Measurements from ENCODE around the gene PSMC6.
"Not testable (repeated sequence)": the region's sequence is repeated elsewhere in the genome, so short reads cannot be mapped to it uniquely, and the experiment has no call there.

Gene PSMC6

GRCh38 chr14:52723514-52724359, 16.7 kb downstream of the PSMC6 start:
- DNase-seq (ENCODE audit: low spot score), result no peak

DNA sequence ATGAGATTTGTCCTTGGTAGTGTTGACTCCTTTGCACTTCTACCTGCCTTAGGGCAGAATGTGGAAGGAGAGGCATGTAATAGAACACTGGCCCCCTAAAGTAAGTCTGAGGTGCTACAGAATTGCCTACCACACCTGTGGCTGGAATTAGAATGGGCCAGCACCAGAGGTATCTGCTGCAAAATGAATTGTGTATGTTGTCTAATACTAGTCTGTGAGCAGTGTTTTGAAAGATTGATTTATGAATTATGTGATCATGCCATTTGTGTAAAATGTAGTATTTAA, 17.3 kb downstream of the PSMC6 start:
- DNase-seq (ENCODE audit: low spot score), result no peak

GRCh38 chr14:52727509-52727908, 20.5 kb downstream of the PSMC6 start:
- DNase-seq (ENCODE audit: low spot score), result not testable (repeated sequence)

DNA sequence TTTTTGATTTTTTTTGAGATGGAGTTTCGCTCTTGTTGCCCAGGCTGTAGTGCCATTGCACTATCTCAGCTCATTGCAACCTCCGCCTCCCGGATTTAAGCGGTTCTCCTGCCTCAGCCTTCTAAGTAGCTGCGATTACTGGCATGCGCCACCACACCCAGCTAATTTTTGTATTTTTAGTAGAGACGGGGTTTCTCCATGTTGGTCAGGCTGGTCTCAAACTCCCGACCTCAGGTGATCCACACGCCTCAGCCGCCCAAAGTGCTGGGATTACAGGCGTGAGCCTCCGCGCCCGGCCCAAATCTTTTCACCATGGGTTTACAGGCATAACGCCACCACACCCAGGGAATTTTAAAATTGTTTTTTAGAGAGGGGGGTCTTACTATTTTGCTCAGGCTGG, 22.0 kb downstream of the PSMC6 start:
- DNase-seq (ENCODE audit: low spot score), result not testable (repeated sequence)

- no peak for DNase-seq (ENCODE audit: low spot score)
These were observed 22.6 kb downstream of the PSMC6 start for GRCh38 chr14:52729585-52729924.

DNA sequence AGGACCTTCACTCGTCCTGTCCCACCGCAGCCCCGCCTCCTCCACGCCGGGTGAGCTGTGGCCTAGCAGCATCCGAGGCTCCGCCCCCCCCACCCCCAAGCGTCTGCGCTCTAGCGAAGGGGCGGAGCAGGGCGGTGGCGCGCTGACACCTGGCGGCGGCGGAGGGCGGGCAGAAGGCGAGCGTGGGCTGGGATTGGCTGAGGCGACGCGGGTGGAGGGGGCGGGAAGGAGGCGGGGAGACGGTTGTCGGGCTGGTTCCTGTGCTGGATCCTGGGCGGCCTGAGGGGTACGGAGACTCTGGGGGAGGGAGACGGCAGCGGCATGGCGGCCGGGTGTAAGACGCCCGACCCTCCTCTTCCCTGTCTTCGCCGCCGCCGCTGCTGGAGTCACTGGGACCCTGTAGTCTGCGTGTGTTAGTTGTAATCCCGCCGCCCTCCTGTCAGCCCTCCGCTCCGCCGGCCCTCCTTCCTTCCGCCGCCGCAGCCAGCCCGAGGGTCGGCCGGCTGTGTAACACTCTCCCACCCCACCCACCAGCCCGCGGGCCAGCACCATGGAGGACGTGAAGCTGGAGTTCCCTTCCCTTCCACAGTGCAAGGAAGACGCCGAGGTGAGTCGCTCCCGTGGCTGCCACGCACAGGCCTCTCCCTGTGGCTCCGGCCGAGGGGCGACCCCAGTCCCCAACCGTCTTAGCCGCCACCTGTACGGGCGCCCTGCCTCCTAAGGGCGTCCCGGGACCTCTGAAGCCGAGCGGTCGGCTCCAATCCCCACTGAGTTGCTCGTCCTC, 23.1 kb downstream of the PSMC6 start, which contains the start of gene STYX:
TSS of gene STYX (plus strand) at position 242 of the 784 bp plus-strand sequence. CDS start at position 551, 309 bp downstream.
- DNase-seq (ENCODE audit: low spot score), result peak; percentile 95

GRCh38 chr14:52730709-52731111, 23.7 kb downstream of the PSMC6 start:
- DNase-seq (ENCODE audit: low spot score), result peak; percentile 31

DNA sequence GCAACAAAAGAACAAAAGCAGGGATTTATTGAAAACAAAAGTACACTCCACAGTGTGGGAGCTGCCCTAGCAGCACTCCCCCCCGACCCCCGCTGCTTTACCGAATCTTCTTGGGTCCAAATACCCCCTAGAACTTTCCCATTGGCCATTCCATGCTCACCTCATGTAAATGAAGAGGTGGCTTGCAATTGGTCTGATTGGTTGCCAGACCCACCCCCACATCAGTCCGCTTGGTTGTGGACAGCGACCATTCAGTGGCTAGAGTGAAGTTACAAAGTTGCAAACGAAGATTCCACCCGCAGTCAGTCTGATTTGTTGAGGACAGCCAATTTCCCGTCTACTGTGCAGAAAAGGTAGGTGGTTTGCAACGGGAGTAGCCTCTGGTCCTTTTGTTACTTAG, 26.8 kb downstream of the PSMC6 start:
- no peak for DNase-seq (ENCODE audit: low spot score)

GRCh38 chr14:52735921-52736489, 29.0 kb downstream of the PSMC6 start:
- DNase-seq (ENCODE audit: low spot score), result no peak

DNA sequence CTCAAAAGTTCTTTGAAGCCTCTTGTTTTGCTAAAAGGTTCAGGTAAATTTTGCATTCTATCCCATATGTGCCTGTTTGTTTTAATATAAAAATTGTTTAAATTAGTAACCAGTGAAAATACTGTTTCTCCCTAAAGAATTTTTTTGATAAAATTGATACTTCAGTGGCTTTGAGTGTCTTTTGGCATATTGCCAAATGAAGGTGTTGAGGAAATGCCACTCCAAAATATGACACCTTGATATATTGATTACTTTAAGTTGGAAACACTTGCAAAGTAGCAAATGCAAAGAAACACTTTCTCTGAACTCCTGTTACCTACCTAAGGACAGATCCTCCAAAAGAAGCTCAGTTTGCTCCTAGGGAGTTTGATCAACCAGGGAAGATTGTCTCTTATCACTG, 31.4 kb downstream of the PSMC6 start:
- DNase-seq (ENCODE audit: low spot score), result no peak

DNA sequence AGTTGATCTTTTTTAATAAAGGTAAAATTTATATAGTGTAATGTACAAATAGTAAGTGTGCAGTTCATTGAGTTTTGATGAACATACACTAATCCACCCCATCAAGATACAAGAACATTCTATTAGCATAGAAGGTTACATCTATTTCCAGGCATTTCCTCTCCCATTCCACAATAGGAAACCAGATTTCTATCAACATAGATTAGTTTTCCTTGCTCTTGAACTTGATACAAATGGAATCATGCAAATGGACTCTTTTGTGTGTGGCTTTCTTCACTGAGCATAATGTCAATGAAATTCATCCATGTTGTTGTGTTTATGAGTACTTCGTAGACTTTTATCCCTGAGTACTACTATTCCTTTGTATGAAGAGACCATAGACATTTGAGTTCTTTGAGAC, 33.8 kb downstream of the PSMC6 start:
- DNase-seq (ENCODE audit: low spot score), result no peak

- DNase-seq (ENCODE audit: low spot score), result no peak
These were observed 34.9 kb downstream of the PSMC6 start for GRCh38 chr14:52741865-52742264.

- no peak for DNase-seq (ENCODE audit: low spot score)
These were observed 41.8 kb downstream of the PSMC6 start for GRCh38 chr14:52748647-52749292.

- no peak for DNase-seq (ENCODE audit: low spot score)
These were observed 48.8 kb downstream of the PSMC6 start for GRCh38 chr14:52755607-52756316.

DNA sequence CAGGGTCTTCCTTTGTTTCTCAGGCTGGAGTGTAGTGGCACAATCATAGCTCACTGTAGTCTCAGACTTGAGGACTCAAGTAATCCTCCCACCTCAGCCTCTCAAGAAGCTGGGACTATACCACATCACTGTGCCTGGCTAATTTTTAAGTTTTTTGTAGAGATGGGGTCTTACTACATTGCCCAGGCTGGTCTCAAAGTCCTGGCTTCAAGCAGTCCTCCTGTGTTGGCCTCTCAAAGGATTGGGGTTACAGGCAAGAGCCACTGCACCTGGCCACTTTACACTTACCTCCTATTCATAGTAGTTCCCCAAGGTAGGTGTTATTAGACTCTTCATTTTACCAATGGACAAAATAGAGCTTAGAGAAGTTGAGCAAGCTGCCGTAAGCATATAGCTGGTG, 52.1 kb downstream of the PSMC6 start:
- DNase-seq (ENCODE audit: low spot score), result no peak

DNA sequence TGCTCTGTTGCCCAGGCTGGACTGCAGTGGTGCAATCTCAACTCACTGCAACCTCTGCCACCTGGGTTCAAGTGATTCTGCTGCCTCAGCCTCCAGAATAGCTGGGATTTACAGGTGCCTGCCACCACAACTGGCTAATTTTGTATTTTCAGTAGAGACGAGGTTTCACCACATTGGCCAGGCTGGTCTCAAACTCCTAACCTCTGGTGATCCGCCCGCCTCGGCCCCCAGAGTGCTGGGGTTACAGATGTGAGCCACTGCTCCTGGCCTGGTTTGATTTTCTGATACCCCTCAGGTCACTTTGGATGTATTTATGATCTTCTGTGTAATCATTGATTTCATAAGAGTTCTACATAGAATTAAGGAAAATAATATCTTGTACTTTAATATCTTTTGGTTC, 55.9 kb downstream of the PSMC6 start:
- DNase-seq (ENCODE audit: low spot score), result not testable (repeated sequence)

DNA sequence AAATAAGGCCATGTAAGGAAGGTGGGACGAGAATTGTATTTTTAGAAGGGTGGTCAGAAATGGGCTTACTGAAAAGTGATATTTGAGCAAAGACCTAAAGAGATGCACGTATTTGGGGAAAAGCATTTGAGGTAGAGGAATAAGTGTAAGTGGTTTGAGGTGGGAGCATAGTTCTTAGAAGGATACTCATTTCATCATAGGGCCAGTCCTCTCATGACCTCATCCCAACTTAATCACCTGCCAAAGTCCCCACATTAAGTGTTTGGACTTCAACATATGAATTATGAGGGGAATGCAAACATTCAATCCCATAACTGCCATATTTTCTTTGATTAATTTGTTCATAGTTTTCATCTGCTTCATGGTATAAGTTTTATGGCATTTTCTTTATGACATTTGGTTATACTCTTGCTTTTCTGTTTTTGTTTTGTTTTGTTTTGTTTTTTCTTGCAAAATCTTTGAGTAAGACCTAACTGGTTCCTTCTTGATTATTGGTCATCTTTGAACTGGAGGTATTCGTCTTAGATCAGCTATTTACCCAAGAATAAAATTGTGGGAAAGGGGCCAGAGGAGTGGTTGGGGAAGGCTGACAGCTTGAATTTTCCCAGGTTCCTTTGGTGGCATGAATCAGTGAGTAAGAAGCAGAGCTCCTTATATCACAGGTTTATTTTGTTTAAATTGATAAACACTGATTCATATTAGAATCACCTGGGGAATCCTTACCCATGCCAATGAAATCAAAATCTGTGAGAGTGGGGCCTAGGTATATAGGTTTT, 60.2 kb downstream of the PSMC6 start:
- DNase-seq (ENCODE audit: low spot score), result no peak

- DNase-seq (ENCODE audit: low spot score), result no peak
These were observed 62.9 kb downstream of the PSMC6 start for GRCh38 chr14:52769887-52770286.

DNA sequence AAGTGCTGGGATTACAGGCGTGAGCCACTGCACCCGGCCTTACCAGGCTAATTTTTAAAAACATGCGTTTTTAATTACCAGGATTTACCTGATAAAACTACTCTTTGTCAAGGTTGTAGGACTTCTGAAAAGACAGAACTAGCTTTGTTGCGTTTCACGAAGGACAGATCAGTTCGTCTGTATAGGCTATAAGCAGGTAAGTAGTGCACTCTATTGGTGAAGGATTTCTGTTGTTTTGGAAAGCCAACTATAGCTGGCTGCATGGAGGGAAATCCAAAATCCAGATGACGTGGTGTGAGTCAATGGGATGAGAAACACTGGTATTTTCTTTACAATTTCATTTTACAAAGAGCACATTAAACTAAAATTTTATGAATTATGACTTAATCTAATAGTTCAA, 69.8 kb downstream of the PSMC6 start:
- DNase-seq (ENCODE audit: low spot score), result no peak
